Adipose tissue (tissue), 3 donors: ENCODE results near the gene MAP3K15. TPM values are rescaled to one million over a fixed set of nuclear protein-coding genes. Genes with fewer than 3 reads are reported as not detected.
"Not testable (repeated sequence)": the region's sequence is repeated elsewhere in the genome, so short reads cannot be mapped to it uniquely, and the experiment has no call there.

Experiments
- H3K27ac ChIP-seq: one replicate; pipeline ENCODE4 v1.5.1; 2013; ENCODE audit warnings: low read depth, low read length
- WGBS, 3 donors: extraction: QIAGEN DNeasy Blood & Tissue Kit; methylation state at CpG; one replicate each; pipeline ENCODE4 v1.1.7; 2013; 5-methylcytosine and 5-hydroxymethylcytosine counted together
- polyA plus RNA-seq, 3 donors: library from polyadenylated mRNA; stranded (reverse); fragments of 200-250 nt; gene quantifications; one replicate each; pipeline ENCODE4 v1.2.3, GENCODE V29; 2013
- donor health status: healthy with polysubstance abuse.
- donor health status: Bipolar disorder and iron deficiency.
- donor health status: healthy.

Gene MAP3K15
- polyA plus RNA-seq, 3 donors = 0.22 to 0.90 (median 0.40) TPM

GRCh38 chrX:19541196-19541595, 25.9 kb upstream of the MAP3K15 start:
- H3K27ac ChIP-seq = no peak overlapping the region
- 67 to 95% (median 84%) methylated on average over 3 of the region's 3 CpGs for WGBS, 3 donors

GRCh38 chrX:19540076-19540475, 24.8 kb upstream of the MAP3K15 start:
- 76 to 96% (median 84%) methylated on average over 3 of the region's 3 CpGs for WGBS, 3 donors
- no peak overlapping the region for H3K27ac ChIP-seq

- WGBS, 3 donors = 79 to 90% (median 82%) methylated on average over 4 of the region's 4 CpGs
- no peak overlapping the region for H3K27ac ChIP-seq
Measured at GRCh38 chrX:19539665-19540064, 24.4 kb upstream of the MAP3K15 start.

- no peak overlapping the region for H3K27ac ChIP-seq
- 51 to 82% (median 57%) methylated on average over 2 of the region's 2 CpGs for WGBS, 3 donors
Measured at GRCh38 chrX:19535476-19535875, 20.2 kb upstream of the MAP3K15 start.

- WGBS, 3 donors = 86 to 92% (median 88%) methylated on average over 8 of the region's 8 CpGs
Measured at GRCh38 chrX:19532709-19533108, 17.4 kb upstream of the MAP3K15 start.

GRCh38 chrX:19517965-19518364, 2.7 kb upstream of the MAP3K15 start:
- 69 to 91% (median 85%) methylated on average over 4 of the region's 4 CpGs for WGBS, 3 donors
- H3K27ac ChIP-seq = no peak overlapping the region

More at GRCh38 chrX:19532709-19533108, 17.4 kb upstream of the MAP3K15 start:
- no peak overlapping the region for H3K27ac ChIP-seq

GRCh38 chrX:19515615-19516105, 352 bp upstream of the MAP3K15 start:
- no peak overlapping the region for H3K27ac ChIP-seq
- 3 to 36% (median 3%) methylated on average over 23 of the region's 23 CpGs for WGBS, 3 donors

GRCh38 chrX:19513383-19513782, 1.9 kb downstream of the MAP3K15 start:
- no peak overlapping the region for H3K27ac ChIP-seq
- 37 to 48% (median 37%) methylated on average over 4 of the region's 4 CpGs for WGBS, 3 donors

- H3K27ac ChIP-seq = no peak overlapping the region
- 34 to 41% (median 38%) methylated on average over 7 to 9 of the region's 9 CpGs for WGBS, 3 donors
Measured at GRCh38 chrX:19512961-19513360, 2.3 kb downstream of the MAP3K15 start.

GRCh38 chrX:19512359-19512758, 2.9 kb downstream of the MAP3K15 start:
- no peak overlapping the region for H3K27ac ChIP-seq
- WGBS, 3 donors = 82 to 88% (median 86%) methylated on average over 8 of the region's 8 CpGs

- H3K27ac ChIP-seq = not testable (repeated sequence)
Measured at GRCh38 chrX:19511796-19512195, 3.5 kb downstream of the MAP3K15 start.

- WGBS, 3 donors = 65 to 82% (median 68%) methylated on average over 7 of the region's 7 CpGs
- no peak overlapping the region for H3K27ac ChIP-seq
Measured at GRCh38 chrX:19496711-19497110, 18.6 kb downstream of the MAP3K15 start.

GRCh38 chrX:19487520-19488200, 27.6 kb downstream of the MAP3K15 start:
- 24 to 71% (median 60%) methylated on average over 3 of the region's 3 CpGs for WGBS, 3 donors

GRCh38 chrX:19479458-19479857, 35.9 kb downstream of the MAP3K15 start:
- WGBS, 3 donors = 55 to 97% (median 90%) methylated on average over 1 of the region's 1 CpG
- no peak overlapping the region for H3K27ac ChIP-seq

More at GRCh38 chrX:19487520-19488200, 27.6 kb downstream of the MAP3K15 start:
- no peak overlapping the region for H3K27ac ChIP-seq

- WGBS, 3 donors = 78 to 100% (median 94%) methylated on average over 1 to 2 of the region's 2 CpGs
- not testable (repeated sequence) for H3K27ac ChIP-seq
Measured at GRCh38 chrX:19468383-19468782, 46.9 kb downstream of the MAP3K15 start.

- H3K27ac ChIP-seq = no peak overlapping the region
- WGBS, 3 donors = 88 to 92% (median 92%) methylated on average over 1 of the region's 1 CpG
Measured at GRCh38 chrX:19462879-19463278, 52.4 kb downstream of the MAP3K15 start.

GRCh38 chrX:19462231-19462630, 53.1 kb downstream of the MAP3K15 start:
- H3K27ac ChIP-seq = no peak overlapping the region
- 83 to 93% (median 90%) methylated on average over 2 of the region's 2 CpGs for WGBS, 3 donors

GRCh38 chrX:19457662-19458061, 57.6 kb downstream of the MAP3K15 start:
- no peak overlapping the region for H3K27ac ChIP-seq

GRCh38 chrX:19448077-19448476, 67.2 kb downstream of the MAP3K15 start:
- WGBS, 3 donors = 30 to 81% (median 81%) methylated on average over 7 of the region's 7 CpGs
- no peak overlapping the region for H3K27ac ChIP-seq

More at GRCh38 chrX:19457662-19458061, 57.6 kb downstream of the MAP3K15 start:
- WGBS, 3 donors = 74 to 84% (median 82%) methylated on average over 4 of the region's 4 CpGs

- 60 to 79% (median 61%) methylated on average over 4 of the region's 4 CpGs for WGBS, 3 donors
Measured at GRCh38 chrX:19446397-19446796, 68.9 kb downstream of the MAP3K15 start.

More at GRCh38 chrX:19446397-19446796, 68.9 kb downstream of the MAP3K15 start:
- no peak overlapping the region for H3K27ac ChIP-seq
